GM18858 (cell line): ENCODE measurements around the gene LENG8.

Experiments
- ATAC-seq: cut with Tn5 transposase; IDR thresholded peaks from one replicate; pipeline ENCODE4 v1.9.1; 2021; ENCODE audit not compliant: unreplicated experiment

The LENG8 gene

DNA sequence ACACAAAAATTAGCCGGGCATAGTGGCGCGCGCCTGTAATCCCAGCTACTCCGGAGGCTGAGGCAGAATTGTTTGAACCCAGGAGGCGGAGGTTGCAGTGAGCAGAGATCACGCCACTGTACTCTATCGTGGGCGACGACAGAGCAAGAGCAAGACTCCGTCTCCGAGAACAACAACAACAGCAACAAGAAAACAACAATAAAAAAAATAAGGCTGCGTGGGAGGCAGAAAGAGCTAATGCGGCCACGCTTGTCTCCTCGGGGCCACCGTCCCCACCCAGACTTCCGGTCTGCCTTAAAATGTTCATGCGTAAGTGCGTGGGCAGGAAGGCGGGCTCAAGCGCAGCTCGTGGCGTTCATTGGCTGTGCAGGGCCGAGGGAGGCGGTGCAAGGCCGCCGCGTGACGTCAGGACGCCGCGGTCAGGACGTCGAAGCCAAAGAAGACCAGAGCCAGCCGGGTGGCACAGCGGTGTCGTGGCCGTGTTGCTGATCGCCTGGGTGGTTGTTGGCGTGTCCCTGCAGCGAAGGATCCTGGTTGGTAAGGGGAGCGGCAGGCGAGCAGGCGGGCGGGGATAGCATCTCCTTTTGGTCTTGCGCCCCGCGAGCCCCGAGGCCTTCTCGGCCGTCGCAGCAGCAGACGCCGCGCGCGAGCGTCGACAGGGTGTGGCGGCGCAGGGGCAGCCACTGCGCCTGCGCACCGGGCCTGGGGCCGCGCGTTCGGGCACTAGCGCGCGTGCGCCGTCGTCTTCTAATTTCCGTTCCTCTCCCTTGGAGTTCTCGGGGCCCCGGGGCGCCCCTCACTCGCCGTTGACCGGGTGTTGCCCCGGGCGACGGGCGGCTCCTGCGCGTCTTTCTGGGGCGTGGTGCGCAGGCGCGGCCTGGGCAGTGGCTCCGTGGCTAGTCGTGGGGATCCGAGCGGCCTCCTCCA lies at the start of gene LENG8:
Gene LENG8 (plus strand): TSS at position 426 of the 927 bp plus-strand sequence. CDS start 2,146 bp downstream, outside the sequence.
- peak; percentile 75 for ATAC-seq

DNA sequence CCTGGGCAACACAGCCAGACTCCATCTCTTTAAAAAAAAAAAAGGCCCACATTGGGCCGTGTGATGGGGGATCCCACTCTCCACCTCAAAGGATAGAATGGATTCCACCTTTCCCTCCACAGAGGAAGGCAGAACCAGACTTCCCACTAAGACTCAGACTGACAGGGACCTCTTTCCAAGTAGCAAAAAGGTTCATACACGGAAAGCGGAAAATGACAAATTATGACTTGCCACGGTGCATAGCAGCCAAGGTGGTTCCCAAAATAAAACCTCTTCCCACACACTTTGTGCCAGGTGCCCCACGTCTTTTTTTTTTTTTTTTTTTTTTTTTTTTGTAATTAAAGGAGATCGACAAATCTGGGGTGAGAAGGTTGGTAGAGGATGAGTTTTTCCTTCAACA lies 48.1 kb upstream of the LENG8 start:
- ATAC-seq, result no peak

DNA sequence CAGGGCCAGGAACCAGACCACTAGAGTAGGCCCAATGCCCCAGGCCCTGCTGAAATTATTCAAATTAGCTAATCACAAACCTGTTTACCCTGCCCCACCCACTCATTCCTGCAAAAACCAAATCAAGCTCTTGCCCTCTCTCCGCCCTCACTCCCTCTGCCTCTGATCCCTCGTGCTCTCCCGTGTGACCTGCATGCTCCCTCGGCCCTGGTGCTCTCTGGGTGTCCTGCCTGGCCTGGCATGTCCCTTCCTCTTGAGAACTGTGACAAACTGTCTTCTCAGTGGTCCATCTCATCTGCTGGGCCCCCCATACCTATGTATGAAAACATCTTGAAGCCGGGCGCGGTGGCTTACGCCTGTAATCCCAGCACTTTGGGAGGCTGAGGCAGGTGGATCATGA lies 45.9 kb upstream of the LENG8 start:
- no peak for ATAC-seq

DNA sequence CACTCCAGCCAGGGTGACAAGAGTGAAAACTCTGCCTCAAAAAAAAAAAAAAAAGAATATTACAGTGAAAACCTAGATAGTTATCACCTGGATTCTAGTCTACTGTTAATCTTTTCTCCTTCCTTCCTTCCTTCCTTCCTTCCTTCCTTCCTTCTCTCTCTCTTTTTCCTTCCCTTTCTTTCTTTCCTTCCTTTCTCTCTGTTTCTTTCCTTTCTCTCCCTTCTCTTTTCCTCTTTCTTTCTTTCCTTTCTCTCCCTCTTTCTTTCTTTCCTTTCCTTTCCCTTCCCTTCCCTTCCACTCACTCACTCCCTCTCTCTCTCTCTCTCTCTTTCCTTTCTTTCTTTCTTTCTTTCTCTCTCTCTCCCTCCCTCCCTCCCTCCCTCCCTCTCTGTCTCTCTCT lies 43.4 kb upstream of the LENG8 start:
- no peak for ATAC-seq

DNA sequence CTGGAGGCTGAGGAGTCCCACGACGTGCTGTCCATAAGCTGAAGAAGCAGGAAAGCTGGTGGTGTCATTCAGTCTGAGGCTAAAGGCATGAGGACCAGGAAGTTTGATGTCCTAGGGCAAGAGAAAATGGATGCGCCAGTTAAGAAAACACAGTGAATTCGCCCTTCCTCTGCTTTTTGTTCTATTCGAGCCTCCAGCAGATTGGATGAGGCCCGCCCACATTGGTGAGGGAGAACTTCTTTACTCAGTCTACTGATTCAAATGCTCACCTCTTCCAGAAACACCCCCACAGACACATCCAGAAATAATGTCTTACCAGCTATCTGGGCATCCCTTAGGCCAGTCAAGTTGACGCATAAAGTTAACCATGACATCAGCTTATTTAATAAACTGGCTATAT lies 41.2 kb upstream of the LENG8 start:
- ATAC-seq, result no peak

DNA sequence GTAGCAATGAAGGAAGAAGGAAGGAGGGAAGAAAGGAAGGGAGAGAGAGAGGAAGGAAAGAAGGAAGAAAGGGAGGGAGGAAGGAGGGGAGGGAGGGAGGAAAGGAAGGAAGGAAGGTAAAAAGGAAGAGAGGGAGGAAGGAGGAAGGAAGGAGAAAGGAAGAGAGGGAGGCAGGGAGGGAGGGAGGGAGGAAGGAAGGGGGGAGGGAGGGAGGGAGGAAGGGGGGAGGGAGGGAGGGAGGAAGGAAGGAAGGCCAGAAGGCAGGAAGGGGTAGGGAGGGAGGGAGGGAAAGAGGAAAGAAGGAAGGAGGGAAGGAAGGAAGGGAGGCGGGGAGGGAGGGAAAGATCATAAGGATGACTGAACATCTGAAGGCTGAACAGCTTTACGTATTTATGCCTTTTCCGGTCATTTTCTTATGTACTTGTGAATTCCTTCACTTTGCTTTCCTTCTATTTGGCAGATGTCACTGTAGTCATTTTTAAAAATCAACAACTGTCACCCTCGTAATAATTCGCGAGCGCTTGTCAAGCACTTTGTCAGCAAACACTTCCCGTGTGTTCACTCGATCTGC lies 40.5 kb upstream of the LENG8 start:
- no peak for ATAC-seq

DNA sequence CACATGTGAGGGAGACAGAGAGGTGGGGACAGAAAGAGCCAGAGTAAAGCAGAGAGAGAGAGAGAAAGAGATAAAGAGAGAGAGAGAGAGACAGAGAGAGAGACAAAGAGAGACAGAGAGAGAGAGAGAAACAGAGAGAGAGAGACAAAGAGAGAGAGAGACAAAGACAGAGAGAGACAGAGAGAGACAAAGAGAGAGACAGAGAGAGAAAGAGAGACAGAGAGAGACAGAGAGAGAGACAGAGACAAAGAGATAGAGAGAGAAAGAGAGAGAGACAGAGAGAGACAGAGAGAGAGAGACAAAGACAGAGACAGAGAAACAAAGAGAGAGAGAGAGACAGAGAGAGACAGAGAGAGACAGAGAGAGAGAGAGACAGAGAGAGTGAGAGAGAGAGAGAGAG lies 38.0 kb upstream of the LENG8 start:
- no peak for ATAC-seq

DNA sequence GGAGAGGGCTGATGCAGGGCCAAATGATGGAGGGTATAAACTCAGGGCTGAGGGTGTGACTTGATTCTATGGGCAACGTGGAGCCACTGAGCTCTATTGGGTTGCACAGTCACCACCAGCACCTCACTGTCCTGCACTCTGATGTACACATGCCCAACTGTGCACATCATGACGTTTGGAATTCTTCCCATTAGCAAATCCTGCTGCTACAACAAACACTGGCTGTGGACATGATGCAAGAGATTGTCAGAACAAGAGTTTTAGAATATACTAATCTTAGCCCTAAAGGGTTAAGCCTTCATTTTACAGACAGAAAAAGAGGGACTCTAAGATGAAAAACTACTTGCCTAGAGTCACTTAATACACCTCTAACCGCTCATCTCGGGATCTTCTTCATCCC lies 36.1 kb upstream of the LENG8 start:
- no peak for ATAC-seq

DNA sequence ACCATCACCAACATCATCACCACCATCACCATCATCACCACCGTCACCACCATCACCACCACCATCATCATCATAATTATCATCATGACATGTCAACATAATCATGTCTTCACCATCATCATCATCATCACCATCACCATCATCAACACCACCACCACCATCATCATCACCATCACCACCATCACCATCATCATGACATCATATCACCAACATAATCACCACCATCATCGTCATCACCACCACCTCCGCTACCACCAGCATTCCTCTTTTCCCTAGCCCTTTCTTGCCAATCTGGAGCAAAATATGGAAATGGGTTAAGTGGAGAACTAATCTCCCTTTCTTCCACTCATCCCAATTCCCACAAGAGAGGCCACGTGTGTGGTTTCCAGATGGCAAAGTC lies 34.8 kb upstream of the LENG8 start:
- no peak for ATAC-seq

DNA sequence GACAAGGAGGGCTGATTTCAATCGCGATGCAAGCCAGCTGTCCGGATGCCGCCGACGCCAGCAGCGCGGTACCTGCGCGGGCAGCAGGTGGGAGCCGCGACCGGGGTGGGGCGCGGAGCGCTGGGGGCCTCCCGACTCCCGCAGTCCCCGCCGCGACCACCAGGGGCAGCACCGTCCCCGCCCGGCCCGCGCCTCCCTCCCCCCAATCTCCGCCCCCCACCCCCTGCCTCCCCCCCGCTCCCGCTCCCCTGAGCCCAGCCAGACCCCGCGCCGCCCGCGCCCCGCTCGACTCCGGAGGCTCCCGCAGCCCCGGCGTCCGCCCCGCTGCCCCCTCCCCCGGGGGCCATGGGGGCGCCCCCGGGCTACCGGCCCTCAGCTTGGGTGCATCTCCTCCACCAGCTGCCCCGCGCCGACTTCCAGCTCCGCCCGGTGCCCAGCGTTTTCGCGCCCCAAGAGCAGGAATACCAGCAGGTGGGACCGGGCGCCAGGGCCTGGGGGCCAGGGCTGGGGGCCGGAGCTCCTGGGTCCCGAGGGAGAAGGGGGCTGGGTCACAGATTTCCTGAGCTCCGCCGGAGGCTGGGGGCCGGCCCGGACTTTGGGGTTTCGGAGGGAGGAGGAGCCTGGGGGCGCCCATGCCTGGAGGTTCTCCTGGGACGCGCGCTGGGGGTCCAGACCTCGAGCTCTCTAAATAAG lies 33.6 kb upstream of the LENG8 start, which contains the start of gene TTYH1:
Gene TTYH1 (plus strand): TSS at position 257 of the 693 bp plus-strand sequence. CDS start 89 bp downstream, at position 346.
- ATAC-seq, result no peak

DNA sequence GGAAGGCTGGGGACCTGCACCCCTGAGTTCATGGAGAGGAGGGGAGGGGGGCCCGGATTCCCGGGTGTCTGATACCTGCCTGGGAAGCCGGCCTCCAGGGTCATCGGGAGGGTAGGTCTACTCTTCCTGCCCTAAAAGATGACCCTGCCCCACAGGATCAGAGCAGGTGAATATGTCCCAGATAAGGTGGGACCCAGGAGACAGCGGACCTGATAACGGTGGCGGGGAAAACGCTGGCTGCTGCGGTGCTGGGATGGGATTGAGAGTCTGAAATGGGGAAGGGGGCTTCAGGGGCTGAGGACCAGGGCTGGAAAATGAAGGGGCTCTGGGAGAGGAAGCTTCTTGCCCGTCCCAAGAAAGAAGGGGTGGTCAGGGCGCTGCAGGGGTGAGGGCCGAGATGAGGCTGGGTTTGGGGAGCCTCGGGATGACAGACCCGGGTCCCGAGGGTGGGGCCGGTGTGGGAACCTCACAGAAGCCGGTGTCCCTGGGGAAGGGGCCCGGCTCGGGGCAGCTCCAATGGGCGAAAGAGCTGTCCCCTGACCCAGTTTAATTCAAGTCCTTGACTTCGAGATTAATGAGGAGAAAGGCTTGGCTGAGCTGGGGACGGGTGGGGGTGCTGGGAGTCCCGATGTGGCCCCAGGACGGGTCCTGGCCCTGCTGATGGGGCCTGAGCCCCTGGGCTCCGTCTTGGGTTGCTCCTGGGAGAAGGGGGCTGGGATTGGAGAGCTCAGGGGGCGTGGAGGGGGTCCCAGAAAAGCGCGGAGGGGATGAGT lies 32.9 kb upstream of the LENG8 start:
- no peak for ATAC-seq

DNA sequence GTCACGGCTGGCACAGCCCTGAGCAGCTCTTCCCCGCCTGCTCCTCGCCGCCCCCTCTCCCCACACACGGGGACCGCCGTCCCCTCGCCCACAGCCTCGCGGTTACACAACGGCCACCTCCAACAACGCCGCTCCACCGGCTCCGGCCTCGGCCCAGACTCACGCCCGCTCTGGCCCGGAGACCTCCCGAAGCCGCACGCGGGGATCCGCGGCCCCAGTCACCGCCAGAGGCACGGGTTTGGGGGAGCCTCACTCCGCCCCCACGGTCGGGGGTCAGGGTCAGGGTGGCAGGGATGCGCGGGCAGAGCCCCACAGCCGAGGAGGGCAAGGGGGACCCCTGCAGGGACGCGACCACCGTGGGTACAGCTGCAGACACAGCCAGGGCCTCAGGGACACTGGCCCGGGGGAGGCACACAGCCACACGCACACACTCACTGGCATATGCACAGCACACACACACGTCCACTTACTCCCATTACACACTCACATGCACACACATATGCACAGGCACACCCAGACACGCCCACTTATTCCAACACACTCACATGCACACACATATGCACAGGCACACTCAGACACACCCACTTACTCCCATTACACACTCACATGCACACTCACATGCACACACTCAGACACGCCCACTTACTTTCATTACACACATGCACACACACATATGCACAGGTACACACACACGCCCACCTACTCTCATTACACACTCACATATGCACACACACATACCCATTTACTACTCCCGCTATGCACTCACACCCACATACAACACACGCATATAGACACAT lies 32.1 kb upstream of the LENG8 start:
- no peak for ATAC-seq

DNA sequence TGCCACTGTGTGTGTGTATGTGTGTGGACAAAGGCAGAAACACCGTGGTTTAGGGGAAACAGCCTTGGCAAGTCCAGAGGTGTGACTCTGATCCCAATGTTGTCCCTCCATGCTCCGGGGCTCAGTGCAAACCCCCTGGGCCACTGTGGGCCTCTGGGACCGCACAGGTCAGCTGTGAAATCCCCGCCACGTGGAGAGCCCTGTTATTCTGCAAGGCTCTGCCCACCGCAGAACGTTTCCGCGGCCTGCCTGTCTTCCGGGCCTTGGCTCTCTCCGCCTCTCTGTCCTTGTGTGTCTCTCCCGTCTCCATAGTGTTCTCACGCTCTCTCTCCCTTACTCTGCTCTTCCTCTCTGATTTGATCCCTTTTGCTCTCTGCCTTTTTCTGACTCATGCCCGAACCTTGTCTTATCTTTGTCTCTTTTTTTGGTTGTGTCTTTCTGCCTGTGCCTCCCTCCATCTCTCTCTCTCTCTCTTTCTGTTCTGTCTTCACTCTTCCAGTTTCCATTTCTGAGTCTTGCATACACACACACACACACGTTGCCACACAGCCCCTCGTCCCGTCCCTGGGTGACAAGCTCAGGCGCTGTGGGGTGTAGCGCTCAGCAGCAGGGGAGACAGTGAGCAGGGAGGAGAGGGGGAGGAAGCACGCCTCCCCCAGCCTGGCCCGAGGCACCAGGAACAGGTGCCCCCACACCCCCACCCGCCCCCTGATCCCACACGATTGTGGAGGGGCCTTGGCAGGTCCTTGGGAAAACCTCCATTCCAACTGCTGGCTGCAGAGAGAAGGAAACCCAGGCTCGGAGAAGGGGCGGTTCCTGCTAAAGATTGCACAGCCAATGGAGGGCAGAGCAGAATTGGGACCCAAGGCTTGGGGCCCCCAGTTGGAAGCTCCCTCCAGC lies 30.7 kb upstream of the LENG8 start:
- no peak for ATAC-seq

DNA sequence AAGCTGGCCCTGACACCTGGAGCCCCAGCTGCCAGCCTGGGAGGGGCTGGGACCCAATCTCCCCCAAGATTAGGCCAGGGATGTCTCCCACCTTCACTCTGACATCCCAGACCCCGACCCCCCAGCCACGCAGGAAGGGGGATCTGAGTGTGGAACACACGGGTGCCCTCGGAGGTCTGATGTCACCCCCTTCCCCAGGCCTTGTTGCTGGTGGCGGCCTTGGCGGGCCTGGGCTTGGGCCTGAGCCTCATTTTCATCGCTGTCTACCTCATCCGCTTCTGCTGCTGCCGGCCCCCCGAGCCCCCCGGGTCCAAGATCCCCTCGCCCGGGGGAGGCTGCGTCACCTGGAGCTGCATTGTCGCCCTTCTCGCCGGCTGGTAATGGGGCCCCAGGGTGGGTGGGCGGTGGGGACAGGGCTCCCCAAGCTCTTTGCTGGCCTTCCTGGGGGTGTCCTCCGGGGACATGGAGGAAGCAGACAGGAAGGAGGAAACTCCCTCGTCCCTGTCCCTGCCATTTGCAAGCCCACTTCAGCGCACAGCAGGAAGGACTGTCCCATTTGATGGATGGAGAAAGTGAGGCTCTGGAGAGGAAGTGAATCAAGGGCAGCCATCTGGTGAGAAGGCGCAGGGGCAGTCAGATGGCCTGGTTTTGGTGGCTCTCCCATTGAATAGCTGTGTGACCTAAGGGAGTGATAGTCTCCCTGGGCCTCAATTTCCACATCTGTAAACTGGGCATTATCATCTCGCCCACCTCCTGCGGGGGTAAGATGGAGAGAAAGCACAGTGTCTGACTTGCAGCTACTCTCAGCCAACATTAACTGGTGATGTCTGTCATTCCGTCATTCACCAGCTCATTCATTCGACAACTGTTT lies 29.8 kb upstream of the LENG8 start:
- no peak for ATAC-seq

DNA sequence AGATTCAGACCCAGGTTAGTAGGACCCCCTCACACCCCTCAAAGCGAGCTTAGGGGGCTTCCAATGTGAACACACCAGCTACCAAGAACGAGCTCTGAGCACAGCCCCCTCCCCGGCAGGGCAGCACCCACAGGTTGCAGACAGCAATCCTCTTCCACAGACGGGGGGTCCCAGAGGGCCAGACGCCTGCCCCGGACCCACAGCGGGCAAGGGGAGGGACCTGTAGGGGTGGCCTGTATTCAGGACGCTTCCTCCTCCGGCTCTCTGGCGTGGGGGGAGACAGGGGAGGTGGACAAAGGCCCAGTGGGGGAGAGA lies 29.0 kb upstream of the LENG8 start:
- no peak for ATAC-seq

DNA sequence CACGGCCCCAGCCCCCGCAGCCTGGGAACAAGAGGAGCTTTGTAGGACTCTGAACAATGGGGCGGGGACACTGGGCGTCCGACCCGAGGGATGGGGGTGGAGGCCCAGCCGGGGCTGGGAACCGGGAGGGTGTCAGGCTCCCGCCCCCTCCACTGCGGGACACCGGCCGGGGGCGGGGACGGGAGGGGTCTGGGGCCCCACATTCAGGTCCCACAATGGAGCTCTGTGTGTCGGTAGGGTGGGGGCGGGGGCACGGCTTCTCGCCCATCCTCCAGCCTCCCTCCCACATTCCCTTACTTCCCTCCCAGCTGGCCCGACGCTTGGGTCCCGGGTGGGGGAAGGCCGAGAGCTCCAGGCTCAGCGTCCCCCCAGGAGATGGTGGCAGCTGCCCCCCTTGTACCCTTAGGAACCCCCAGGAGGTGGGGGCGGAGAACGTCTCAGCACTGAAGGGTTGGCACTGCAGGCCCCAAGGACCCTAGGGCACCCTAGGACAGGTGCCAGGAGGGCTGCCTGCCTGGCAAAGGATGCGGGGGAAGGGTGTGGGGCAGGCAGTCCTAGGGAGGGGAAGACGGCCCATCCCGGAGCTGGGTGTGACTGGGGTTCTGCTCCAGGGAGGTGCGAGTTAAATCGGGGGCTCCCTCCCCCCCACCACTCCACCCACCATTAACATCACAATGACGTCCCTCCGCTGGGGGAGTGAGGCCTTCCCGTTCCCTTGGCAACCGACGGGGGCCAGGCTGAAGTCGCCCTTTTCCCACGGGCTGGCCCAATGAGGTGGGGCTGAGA lies 28.4 kb upstream of the LENG8 start:
- no peak for ATAC-seq

DNA sequence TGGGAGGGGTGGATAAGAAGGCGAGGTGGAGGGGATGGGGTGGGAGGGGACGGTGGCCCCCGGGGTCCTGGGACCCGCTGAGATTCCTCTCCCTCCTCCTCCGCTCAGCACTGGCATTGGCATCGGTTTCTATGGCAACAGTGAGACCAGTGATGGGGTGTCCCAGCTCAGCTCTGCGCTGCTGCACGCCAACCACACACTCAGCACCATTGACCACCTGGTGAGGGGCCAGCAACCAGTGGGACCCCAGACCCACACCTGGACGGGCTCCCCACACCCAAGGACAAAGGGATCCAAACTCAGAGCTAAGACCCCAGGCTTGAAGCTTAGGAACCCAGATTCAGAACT lies 27.9 kb upstream of the LENG8 start:
- ATAC-seq, result no peak

DNA sequence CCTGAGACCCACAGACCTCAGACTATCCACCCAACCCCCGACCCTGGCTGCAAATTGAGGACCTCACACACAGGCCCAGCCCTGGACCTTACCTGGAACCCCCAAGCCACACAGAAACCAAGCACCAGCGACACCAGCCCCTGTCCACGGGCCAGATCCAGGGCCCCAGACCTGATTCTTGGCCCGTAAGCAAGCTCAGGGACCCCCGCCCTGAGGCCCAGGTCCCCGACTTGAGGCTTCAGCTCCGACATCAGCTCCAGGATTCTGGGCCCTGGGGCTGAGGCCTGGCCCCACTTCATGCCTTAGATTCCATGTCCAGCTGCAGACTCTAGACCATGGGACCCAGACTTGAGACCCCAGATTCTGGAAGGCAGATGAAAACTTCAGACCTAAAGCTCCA lies 27.5 kb upstream of the LENG8 start:
- no peak for ATAC-seq
